ENCODE data around the gene HINT1.
"Not testable (repeated sequence)": the region's sequence is repeated elsewhere in the genome, so short reads cannot be mapped to it uniquely, and the experiment has no call there.

HINT1 gene

DNA sequence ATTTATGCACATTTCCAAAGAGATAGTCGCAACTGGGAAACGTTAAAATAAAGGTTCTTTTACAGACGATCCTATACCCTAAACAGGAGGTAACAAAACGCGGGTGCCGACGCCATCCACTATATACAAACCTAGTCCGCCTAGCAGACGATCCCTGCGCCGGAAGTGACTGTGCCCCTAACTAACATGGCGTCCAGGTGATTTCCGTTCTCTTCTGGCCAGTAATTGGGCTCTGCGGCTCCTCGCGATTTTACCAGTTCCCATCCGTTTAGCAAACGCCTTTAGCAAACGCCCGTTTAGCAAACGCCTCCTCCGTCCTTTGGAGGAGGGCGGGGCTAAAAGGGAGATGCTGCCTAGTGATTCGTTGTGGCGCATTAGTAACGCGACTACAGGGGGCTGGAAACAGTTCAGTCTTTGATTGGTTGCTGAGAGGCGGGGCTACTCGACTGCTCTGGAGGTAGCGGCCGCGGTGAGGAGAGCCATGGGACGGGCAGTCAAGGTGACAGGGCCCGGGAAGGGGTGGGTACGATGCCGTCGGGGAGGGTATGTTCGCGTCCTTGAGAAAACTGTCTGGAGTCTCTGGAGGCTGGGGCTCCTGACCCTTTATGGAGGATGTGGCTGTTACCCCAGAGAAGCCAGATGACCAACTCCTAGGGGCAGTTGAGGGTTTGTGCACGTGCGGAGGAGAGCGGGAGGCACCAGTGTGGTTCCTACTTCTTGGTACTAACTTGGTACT lies 5.7 kb upstream of the HINT1 start, which contains the start of gene LYRM7:
LYRM7 (plus strand) TSS at position 405 of the 736 bp plus-strand sequence; CDS start at position 482, 77 bp downstream.
- DNase-seq (ENCODE audit: low read depth), result peak; percentile 100

DNA sequence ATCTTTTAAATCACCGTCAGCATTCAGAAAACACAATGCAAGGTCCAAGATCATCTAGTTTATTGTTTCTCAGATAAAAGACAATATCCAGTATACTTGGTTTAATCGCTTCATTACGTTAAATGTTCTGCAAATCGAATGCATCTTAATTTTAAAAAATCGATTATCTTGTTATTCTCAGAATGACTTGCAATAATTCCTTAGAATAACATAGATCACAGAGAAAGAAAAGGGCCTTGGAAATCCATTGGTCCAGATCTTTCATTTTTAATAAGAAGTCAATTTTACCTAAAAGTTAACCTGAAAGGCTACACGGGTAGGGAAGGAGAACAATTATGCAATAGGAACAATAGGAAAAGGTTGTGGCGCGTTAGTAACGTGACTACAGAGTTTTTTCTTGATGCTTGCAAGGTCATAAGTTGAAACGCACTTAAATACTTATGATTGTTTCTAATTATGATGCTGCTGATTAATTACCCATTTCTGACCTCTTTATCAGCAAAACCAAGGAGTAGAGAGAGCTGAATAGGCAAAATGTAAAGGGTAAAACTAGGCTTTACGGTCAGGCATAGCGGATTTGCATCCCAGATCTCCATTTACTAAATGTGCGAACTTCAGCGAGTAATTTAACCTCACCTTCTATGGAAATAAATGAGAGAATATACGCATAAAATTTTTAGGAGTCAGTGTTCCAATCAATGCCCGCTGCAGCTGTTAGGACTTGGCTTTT lies 4.9 kb upstream of the HINT1 start:
- no peak for DNase-seq (ENCODE audit: low read depth)

DNA sequence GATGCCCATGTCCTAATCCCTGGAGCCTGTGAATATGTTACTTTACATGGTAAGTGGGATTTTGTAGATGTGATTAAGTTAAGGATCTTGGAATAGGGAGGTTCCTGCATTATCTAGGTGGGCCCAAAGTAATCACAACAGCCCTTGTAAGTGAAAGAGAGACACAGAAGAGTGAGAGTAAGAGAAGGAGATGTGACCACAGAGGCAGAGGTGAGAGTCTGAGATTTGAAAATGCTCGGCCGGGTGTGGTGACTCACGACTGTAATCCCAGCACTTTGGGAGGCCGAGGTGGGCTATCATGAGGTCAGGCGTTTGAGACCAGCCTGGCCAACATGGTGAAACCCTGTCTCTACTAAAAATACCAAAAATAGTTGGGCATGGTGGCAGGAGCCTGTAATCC lies 2.6 kb upstream of the HINT1 start:
- DNase-seq (ENCODE audit: low read depth), result no peak

DNA sequence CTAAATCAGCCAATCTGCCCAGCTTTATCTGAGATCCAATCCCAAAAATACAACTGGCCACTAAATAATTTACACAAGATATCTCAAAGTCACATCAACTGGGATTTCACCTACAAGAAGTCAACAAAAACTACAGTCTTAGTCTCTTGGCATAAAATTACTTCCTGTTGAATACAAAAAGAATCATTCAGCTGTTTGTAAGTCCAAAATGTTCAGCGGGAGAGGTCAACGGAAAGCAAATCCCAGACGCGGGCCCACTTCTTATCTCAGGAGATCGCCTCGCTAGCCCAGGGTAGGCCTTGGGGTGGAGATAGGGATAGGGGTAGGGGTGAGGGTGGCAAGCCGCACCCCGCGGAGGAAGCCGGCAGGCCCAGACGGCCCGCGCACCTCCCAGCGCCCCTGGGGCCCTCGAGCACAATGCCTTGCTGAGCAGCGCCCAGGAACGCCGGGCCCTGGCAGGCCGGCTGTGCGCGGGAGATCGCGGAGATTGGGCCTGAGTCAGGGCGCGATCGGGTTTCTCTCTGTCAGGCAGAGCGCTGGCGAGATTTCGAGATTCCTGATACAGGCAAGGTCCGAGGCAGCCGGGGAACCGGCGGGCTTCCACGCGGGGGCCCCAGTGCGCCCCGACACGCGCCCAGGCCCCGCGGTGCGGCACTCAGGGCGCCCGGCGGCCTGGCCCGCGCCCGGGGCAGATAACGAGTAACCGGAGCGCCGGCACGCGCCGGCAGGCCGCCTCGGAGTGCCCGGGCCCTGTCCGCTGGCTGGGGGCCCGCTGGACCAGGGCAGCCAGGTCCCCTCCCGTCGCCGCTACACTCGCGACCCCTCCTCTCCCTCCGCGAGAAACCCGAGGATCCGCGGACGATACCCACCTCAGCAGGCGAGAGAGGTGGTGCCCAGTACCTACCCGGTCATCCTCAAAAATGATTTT lies 601 bp downstream of the HINT1 start:
- peak; percentile 88 for DNase-seq (ENCODE audit: low read depth)

GRCh38 chr5:131163276-131164119 lies 1.6 kb downstream of the HINT1 start:
- DNase-seq (ENCODE audit: low read depth), result peak; percentile 63

DNA sequence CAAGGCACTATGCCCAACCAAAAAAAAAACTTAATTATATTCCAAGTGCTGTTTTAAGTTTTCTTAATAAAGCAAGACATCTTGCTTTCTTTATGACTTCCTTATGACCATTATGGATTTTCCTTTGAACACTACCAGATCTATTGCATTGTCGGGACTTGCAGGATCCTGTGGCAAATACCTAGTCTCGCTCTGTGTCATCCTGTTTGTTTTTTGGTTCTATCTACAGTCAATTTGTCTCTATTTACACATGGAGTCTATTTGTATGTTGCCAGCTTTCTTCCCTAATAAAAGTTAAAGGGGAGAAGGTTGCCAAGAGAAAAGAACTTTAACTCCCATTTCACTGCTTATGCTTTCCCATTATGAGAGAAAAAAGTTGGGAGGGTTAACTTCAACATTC lies 4.9 kb downstream of the HINT1 start:
- DNase-seq (ENCODE audit: low read depth), result no peak

DNA sequence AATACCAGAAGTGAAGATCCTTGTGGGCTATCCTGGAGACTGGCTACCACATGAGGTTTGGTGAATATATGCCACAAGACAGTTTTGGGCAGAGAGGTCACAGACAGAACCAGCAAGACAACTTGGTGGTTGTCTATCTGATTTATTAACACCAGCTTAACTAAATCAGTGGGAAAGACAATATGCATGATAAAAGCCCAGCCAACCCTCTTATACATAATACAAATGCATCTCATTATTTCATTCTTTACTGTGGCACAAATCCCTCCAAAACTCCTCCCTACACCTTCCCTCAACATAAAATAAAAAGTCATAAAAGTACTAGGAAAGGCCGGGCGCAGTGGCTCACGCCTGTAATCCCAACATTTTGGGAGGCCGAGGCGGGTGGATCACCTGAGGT lies 8.1 kb downstream of the HINT1 start:
- DNase-seq (ENCODE audit: low read depth), result no peak

GRCh38 chr5:131156385-131156784 lies 8.7 kb downstream of the HINT1 start:
- no peak for DNase-seq (ENCODE audit: low read depth)

DNA sequence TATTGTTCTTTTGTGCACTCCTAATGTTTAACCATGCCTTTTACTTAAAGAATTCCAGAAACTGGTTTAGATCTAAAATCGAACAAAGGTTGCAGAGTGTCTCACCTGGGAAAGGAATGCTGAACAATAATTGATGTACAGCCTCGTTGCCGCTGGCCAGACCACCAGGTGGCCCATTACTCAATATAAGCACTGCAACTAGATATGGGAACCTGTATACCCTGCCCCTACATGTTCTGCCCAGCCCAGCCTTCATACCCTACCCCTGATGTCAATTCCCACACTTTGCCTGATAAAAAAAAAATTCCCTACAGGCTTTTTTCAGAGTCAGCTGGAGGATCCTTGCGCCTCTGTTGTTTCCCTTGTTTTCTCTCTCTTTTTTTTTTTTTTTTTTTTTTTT lies 13.8 kb downstream of the HINT1 start:
- no peak for DNase-seq (ENCODE audit: low read depth)

GRCh38 chr5:131150408-131150807 lies 14.6 kb downstream of the HINT1 start:
- DNase-seq (ENCODE audit: low read depth), result no peak

- no peak for DNase-seq (ENCODE audit: low read depth)
Measured at GRCh38 chr5:131148835-131149234, 16.2 kb downstream of the HINT1 start.

- no peak for DNase-seq (ENCODE audit: low read depth)
Measured at GRCh38 chr5:131147258-131147657, 17.8 kb downstream of the HINT1 start.

DNA sequence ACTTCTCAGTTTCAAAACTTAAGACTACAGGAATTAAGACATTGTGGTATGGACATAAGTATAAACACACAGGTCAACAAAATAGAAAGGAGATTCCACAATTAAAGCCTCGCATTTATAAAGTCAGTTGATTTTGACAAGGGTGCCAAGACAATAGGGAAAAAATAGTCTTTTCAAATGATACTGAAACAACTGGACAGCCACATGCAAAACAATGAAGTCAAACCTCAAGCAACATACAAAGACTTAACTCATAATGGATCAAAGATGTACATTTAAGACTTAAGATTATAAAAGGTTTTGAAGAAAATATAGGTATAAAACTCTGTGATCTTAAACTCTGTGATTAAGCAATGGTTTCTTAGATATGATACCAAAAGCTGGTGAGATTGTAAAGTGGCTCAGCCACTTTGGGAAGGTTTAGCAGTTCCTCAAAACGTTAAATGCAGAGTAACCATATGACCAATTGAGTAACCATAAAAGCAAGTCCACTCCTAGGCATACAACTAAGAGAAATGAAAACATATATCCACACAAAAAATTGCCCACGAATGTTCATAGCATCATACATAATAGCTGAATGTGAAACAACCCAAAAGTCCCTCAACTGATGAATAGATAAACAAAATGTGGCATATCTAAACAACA lies 22.0 kb downstream of the HINT1 start:
- DNase-seq (ENCODE audit: low read depth), result no peak

GRCh38 chr5:131139321-131139720 lies 25.7 kb downstream of the HINT1 start:
- no peak for DNase-seq (ENCODE audit: low read depth)

DNA sequence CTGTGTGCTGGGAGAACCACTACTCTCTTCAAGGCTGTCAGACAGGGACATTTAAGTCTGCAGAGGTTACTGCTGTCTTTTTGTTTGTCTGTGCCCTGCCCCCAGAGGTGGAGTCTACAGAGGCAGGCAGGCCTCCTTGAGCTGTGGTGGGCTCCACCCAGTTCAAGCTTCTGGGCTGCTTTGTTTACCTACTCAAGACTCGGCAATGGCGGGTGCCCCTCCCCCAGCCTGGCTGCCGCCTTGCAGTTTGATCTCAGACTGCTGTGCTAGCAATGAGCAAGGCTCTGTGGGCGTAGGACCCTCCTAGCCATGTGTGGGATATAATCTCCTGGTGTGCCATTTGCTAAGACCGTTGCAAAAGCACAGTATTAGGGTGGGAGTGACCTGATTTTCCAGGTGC lies 26.6 kb downstream of the HINT1 start:
- DNase-seq (ENCODE audit: low read depth), result not testable (repeated sequence)

DNA sequence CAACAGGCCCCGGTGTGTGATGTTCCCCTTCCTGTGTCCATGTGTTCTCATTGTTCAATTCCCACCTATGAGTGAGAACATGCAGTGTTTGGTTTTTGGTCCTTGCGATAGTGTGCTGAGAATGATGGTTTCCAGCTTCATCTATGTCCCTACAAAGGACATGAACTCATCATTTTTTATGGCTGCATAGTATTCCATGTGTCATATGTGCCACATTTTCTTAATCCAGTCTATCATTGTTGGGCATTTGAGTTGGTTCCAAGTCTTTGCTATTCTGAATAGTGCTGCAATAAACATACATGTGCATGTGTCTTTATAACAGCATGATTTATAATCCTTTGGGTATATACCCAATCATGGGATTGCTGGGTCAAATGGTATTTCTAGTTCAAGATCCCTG lies 32.0 kb downstream of the HINT1 start:
- not testable (repeated sequence) for DNase-seq (ENCODE audit: low read depth)

DNA sequence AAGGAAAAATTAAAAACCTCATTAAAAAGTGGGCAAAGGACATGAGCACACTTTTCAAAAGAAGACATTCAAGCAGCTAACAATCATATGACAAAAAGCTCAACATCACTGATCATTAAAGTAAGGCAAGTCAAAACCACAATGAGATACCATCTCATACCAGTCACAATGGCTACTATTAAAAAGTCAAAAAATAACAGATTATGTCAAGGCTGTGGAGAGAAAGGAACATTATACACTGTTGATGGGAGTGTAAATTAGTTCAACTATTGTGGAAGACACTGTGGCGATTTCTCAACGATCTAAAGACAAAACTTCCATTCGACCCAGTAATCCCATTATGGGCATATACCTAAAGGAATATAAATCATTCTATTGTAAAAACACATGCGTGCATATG lies 35.8 kb downstream of the HINT1 start:
- no peak for DNase-seq (ENCODE audit: low read depth)

GRCh38 chr5:131127244-131127643 lies 37.8 kb downstream of the HINT1 start:
- not testable (repeated sequence) for DNase-seq (ENCODE audit: low read depth)

DNA sequence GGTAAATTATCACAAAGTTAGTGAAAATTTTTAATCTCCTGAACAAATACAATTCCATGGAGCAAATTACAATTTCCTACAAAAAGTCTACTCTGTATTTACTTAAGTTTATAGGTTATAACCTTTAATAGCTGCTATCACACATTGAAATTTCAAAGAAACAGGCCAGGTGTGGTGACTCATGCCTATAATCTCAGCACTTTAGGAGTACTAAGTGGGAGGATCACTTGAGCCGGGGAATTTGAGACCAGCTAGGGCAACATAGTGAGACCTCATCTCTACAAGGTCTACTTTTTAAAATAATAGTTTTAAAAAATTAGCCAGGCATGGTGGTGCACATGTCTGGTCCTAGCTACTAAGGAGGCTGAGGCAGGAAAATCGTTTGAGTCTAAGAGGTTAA lies 50.3 kb downstream of the HINT1 start:
- DNase-seq (ENCODE audit: low read depth), result no peak

DNA sequence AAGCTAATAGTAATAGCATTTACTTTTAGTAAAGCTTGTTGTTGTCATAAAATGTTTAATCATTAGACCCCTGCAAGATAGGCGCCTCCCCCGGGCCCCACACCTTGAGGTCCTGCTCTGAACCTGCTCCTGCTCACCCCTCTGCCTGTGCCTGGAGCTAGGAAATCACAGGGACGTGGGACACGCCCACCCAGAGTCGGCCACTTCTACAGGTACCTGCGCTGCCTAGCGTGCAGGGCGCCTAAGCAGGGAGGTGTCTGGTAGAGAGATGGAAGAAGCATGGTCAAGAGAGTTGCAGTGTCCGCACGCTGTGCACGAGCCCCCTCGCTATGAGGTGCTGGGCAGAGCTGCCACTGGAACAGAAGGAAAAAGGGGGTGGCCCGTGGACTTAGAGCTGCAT lies 52.6 kb downstream of the HINT1 start:
- no peak for DNase-seq (ENCODE audit: low read depth)

- no peak for DNase-seq (ENCODE audit: low read depth)
Measured at GRCh38 chr5:131110256-131110594, 54.8 kb downstream of the HINT1 start.

Data from ELR (cell line).